Liver (tissue), 9 donors: ENCODE data around the gene KLHL40. TPM values are rescaled to one million over a fixed set of nuclear protein-coding genes. Genes with fewer than 3 reads are reported as not detected.

Experiments used
- DNase-seq: peaks from one replicate; pipeline ENCODE4 v3.0.0-alpha.2; 2017; ENCODE audit warnings: low spot score
- H3K27ac ChIP-seq, 2 donors: one replicate each; pipeline ENCODE4 v1.7.0; 2013; ENCODE audit warnings: inconsistent platforms in 2 of 2, low read length in 2 of 2, control low read depth in 1 of 2, low read depth in 1 of 2, mild to moderate bottlenecking in 1 of 2
- H3K27me3 ChIP-seq, 4 donors: one replicate each; pipeline versions ENCODE4 v1.6.1 to v1.7.0; 2013; ENCODE audit warnings: low read length in 3 of 4, inconsistent platforms in 1 of 4, mild to moderate bottlenecking in 1 of 4, moderate library complexity in 1 of 4; ENCODE audit not compliant: control insufficient read depth in 4 of 4, insufficient read depth in 4 of 4
- H3K36me3 ChIP-seq, 4 donors: one replicate each; pipeline versions ENCODE4 v1.6.1 to v1.7.0; 2013; ENCODE audit warnings: low read length in 3 of 4, mild to moderate bottlenecking in 3 of 4, low read depth in 1 of 4, moderate library complexity in 1 of 4; ENCODE audit not compliant: control insufficient read depth in 4 of 4, insufficient read depth in 3 of 4
- H3K4me1 ChIP-seq, 4 donors: one replicate each; pipeline versions ENCODE4 v1.6.1 to v1.7.0; 2013; ENCODE audit warnings: low read length in 3 of 4, mild to moderate bottlenecking in 3 of 4, moderate library complexity in 1 of 4; ENCODE audit not compliant: control insufficient read depth in 4 of 4, insufficient read depth in 4 of 4
- H3K4me3 ChIP-seq, 3 donors: one replicate each; pipeline versions ENCODE4 v1.6.1 to v1.7.0; 2013; ENCODE audit warnings: low read length in 3 of 3, control low read depth in 1 of 3, low read depth in 1 of 3, mild to moderate bottlenecking in 1 of 3
- H3K9ac ChIP-seq, 2 donors: one replicate each; pipeline ENCODE4 v1.7.0; 2013; ENCODE audit warnings: low read length in 2 of 2, mild to moderate bottlenecking in 2 of 2, moderate library complexity in 2 of 2, control low read depth in 1 of 2, low read depth in 1 of 2
- H3K9me3 ChIP-seq, 4 donors: one replicate each; pipeline versions ENCODE4 v1.6.1 to v1.7.0; 2013; ENCODE audit warnings: low read length in 3 of 4; ENCODE audit not compliant: control insufficient read depth in 4 of 4
- EGR1 ChIP-seq, 2 donors: IDR thresholded peaks; 2 replicates each; pipeline ENCODE4 v1.6.1; 2016 to 2018; ENCODE audit warnings: antibody characterized with exemption in 2 of 2, low read depth in 2 of 2
- FOXA1 ChIP-seq: IDR thresholded peaks from 2 replicates; pipeline ENCODE4 v1.6.1; 2016; ENCODE audit warnings: antibody characterized with exemption
- FOXA2 ChIP-seq: IDR thresholded peaks from 2 replicates; pipeline ENCODE4 v1.6.1; 2016; ENCODE audit warnings: antibody characterized with exemption
- GABPA ChIP-seq, 2 donors: IDR thresholded peaks in 1 of 2; conservative IDR thresholded peaks in 1 of 2; 2 replicates each; pipeline ENCODE4 v1.6.1; 2016; ENCODE audit warnings: antibody characterized with exemption in 2 of 2, mild to moderate bottlenecking in 1 of 2, moderate library complexity in 1 of 2
- HNF4G ChIP-seq: IDR thresholded peaks from 2 replicates; pipeline ENCODE4 v1.6.1; 2016; ENCODE audit warnings: antibody characterized with exemption
- JUND ChIP-seq, 2 donors: IDR thresholded peaks; 2 replicates each; pipeline ENCODE4 v1.6.1; 2016; ENCODE audit warnings: antibody characterized with exemption in 2 of 2
- NR2F2 ChIP-seq: IDR thresholded peaks from 2 replicates; pipeline ENCODE4 v1.6.1; 2016; ENCODE audit warnings: antibody characterized with exemption
- RAD21 ChIP-seq, 2 donors: IDR thresholded peaks; 2 replicates each; pipeline ENCODE4 v1.6.1; 2016; ENCODE audit warnings: antibody characterized with exemption in 2 of 2, mild to moderate bottlenecking in 2 of 2
- RXRA ChIP-seq, 2 donors: IDR thresholded peaks; 2 replicates each; pipeline ENCODE4 v1.6.1; 2017 to 2018; ENCODE audit warnings: antibody characterized with exemption in 2 of 2, mild to moderate bottlenecking in 1 of 2
- TAF1 ChIP-seq: conservative IDR thresholded peaks from 2 replicates; pipeline ENCODE4 v1.6.1; 2016; ENCODE audit warnings: antibody characterized with exemption, mild to moderate bottlenecking
- YY1 ChIP-seq: IDR thresholded peaks from 2 replicates; pipeline ENCODE4 v1.6.1; 2016; ENCODE audit warnings: antibody characterized with exemption, mild to moderate bottlenecking
- WGBS: extraction: QIAGEN DNeasy Blood & Tissue Kit; methylation state at CpG from one replicate; pipeline ENCODE4 v1.1.7; 2013; 5-methylcytosine and 5-hydroxymethylcytosine counted together
- polyA plus RNA-seq, 2 donors: library from polyadenylated mRNA; stranded (reverse) in 1 of 2; unstranded in 1 of 2; fragments of 200-250 nt in 1 of 2; fragments of >200 nt in 1 of 2; fragmentation: Nextera tagmentation in 1 of 2; extraction: Ambion mirVana in 1 of 2; gene quantifications; one replicate each; pipeline versions ENCODE4 v1.2.1 to v1.2.3, GENCODE V29; 2013 to 2015
- total RNA-seq, 2 donors: library from RNA; depleted of rRNA; stranded (reverse); fragments of >200 nt; gene quantifications; one replicate each; pipeline ENCODE4 v1.2.3, GENCODE V29; 2014
- TF ChIP-seq, protein P1 (sequence below): IDR thresholded peaks from 2 replicates; pipeline ENCODE4 v1.6.1; 2016; ENCODE audit warnings: antibody characterized with exemption, mild to moderate bottlenecking
- TF ChIP-seq, protein P2 (sequence below): fragments of 150-350 bp; IDR thresholded peaks from 2 replicates; pipeline ENCODE4 v1.5.1; 2017; ENCODE audit warnings: improper control_type of control experiment, low read depth, low read length; ENCODE audit not compliant: missing input control
- donor health status: healthy.
- donor health status: healthy.
- donor health status: healthy.
- donor health status: healthy.
- donor health status: healthy.

Gene KLHL40
- total and polyA plus RNA-seq, 4 donors = not detected

DNA sequence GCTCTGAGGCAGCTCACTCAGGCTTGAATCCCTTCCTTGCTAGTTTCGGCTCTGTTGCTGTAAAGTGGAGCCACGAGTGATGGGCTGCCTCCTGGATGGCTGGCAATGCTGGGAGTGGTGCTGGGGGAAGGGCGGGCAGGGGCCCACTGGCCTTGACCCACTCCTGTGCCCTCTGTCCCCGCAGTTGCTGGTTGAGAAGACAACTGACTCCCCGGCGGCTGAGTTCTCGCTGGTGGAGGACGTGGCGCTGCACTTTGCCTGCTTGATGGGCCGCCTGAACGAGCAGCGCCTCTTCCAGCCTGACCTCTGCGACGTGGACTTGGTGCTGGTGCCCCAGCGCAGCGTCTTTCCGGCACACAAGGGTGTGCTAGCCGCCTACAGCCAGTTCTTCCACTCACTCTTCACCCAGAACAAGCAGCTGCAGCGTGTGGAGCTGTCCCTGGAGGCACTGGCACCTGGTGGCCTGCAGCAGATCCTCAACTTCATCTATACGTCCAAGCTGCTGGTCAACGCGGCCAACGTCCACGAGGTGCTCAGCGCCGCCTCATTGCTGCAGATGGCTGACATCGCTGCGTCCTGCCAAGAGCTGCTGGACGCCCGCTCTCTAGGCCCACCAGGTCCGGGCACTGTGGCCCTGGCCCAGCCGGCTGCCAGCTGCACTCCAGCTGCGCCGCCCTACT is 27.1 kb upstream of the KLHL40 start:
- Histone ChIP-seq H3K27me3 (no peaks in the 10 kb centered on the region), H3K27ac (no peak overlapping the region), H3K9me3 (no peaks in the 10 kb centered on the region), H3K36me3 (peaks cover 0 to 4% (median 1%) of the 10 kb centered on the region in 4 donors), H3K4me3 (no peak overlapping the region), H3K9ac (no peak overlapping the region), H3K4me1 (peaks cover under 1 to 11% (median 8%) of the 10 kb centered on the region in 4 donors)
- WGBS = 95% methylated on average over 34 of the region's 34 CpGs
- TF ChIP-seq RAD21 (IDR thresholded peaks at IDR 0.05) = no peak
- TF ChIP-seq JUND (IDR thresholded peaks at IDR 0.05) = no peak
- TF ChIP-seq HNF4G = no peak
- TF ChIP-seq TAF1 = no peak
- TF ChIP-seq, protein P1, sequence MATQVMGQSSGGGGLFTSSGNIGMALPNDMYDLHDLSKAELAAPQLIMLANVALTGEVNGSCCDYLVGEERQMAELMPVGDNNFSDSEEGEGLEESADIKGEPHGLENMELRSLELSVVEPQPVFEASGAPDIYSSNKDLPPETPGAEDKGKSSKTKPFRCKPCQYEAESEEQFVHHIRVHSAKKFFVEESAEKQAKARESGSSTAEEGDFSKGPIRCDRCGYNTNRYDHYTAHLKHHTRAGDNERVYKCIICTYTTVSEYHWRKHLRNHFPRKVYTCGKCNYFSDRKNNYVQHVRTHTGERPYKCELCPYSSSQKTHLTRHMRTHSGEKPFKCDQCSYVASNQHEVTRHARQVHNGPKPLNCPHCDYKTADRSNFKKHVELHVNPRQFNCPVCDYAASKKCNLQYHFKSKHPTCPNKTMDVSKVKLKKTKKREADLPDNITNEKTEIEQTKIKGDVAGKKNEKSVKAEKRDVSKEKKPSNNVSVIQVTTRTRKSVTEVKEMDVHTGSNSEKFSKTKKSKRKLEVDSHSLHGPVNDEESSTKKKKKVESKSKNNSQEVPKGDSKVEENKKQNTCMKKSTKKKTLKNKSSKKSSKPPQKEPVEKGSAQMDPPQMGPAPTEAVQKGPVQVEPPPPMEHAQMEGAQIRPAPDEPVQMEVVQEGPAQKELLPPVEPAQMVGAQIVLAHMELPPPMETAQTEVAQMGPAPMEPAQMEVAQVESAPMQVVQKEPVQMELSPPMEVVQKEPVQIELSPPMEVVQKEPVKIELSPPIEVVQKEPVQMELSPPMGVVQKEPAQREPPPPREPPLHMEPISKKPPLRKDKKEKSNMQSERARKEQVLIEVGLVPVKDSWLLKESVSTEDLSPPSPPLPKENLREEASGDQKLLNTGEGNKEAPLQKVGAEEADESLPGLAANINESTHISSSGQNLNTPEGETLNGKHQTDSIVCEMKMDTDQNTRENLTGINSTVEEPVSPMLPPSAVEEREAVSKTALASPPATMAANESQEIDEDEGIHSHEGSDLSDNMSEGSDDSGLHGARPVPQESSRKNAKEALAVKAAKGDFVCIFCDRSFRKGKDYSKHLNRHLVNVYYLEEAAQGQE = no peak
- TF ChIP-seq GABPA (IDR thresholded peaks at IDR 0.05 in 1 of 2, conservative IDR thresholded peaks at IDR 0.05 in 1 of 2) = no peak
- no peak for TF ChIP-seq FOXA2
- no peak for DNase-seq

GRCh38 chr3:42658771-42659390 is 26.5 kb upstream of the KLHL40 start:
- Histone ChIP-seq H3K9ac (no peak overlapping the region), H3K27ac (no peak overlapping the region), H3K4me1 (peaks cover 0 to 6% (median 4%) of the 10 kb centered on the region in 4 donors), H3K36me3 (peaks cover 0 to 4% (median 1%) of the 10 kb centered on the region in 4 donors), H3K27me3 (no peaks in the 10 kb centered on the region), H3K4me3 (no peak overlapping the region), H3K9me3 (no peaks in the 10 kb centered on the region)
- DNase-seq = no peak
- TF ChIP-seq NR2F2 (no peak), RAD21 (IDR thresholded peaks at IDR 0.05) (no peak), JUND (IDR thresholded peaks at IDR 0.05) (no peak), HNF4G (no peak), FOXA1 (no peak), YY1 (no peak), RXRA (IDR thresholded peaks at IDR 0.05) (no peak), EGR1 (IDR thresholded peaks at IDR 0.05; ENCODE audit: low read depth in 2 of 2) (no peak), FOXA2 (no peak), TAF1 (no peak)
- TF ChIP-seq, protein P2, sequence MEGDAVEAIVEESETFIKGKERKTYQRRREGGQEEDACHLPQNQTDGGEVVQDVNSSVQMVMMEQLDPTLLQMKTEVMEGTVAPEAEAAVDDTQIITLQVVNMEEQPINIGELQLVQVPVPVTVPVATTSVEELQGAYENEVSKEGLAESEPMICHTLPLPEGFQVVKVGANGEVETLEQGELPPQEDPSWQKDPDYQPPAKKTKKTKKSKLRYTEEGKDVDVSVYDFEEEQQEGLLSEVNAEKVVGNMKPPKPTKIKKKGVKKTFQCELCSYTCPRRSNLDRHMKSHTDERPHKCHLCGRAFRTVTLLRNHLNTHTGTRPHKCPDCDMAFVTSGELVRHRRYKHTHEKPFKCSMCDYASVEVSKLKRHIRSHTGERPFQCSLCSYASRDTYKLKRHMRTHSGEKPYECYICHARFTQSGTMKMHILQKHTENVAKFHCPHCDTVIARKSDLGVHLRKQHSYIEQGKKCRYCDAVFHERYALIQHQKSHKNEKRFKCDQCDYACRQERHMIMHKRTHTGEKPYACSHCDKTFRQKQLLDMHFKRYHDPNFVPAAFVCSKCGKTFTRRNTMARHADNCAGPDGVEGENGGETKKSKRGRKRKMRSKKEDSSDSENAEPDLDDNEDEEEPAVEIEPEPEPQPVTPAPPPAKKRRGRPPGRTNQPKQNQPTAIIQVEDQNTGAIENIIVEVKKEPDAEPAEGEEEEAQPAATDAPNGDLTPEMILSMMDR = no peak
- TF ChIP-seq, protein P1 = no peak
- 86% methylated on average over 22 of the region's 22 CpGs for WGBS
